ENCODE data around the gene GPR161. TPM values are rescaled to one million over a fixed set of nuclear protein-coding genes. Genes with fewer than 3 reads are reported as not detected.
"Not testable (repeated sequence)": the region's sequence is repeated elsewhere in the genome, so short reads cannot be mapped to it uniquely, and the experiment has no call there.

GPR161 gene
- total RNA-seq, 1 donor = 13.8 TPM

GRCh38 chr1:168155910-168156309 lies 19.2 kb upstream of the GPR161 start:
- Histone ChIP-seq H3K79me2 (ENCODE audit: insufficient read depth, low read length) (no peaks in the 10 kb centered on the region), H3K27ac (ENCODE audit: low read depth, low read length) (no peak overlapping the region), H3K36me3 (ENCODE audit: insufficient read depth, low read length) (no peaks in the 10 kb centered on the region), H2AFZ (ENCODE audit: low read length) (no peak overlapping the region), H3K4me2 (ENCODE audit: insufficient read depth, low read length) (no peak overlapping the region), H3K4me1 (ENCODE audit: insufficient read depth, low read length) (no peaks in the 10 kb centered on the region), H3K4me3 (ENCODE audit: insufficient read depth, low read length) (no peak overlapping the region), H4K20me1 (ENCODE audit: insufficient read depth, low read length) (no peaks in the 10 kb centered on the region), H3K27me3 (ENCODE audit: insufficient read depth, low read length) (no peaks in the 10 kb centered on the region), H3K9me3 (ENCODE audit: low read depth, low read length) (no peaks in the 10 kb centered on the region)
- no peak for TF ChIP-seq CTCF (IDR thresholded peaks at IDR 0.05; ENCODE audit: extremely low read depth, low read depth, low read length)
- DNase-seq (ENCODE audit: insufficient read length, low spot score, missing footprints) = no peak

- not testable (repeated sequence) for DNase-seq (ENCODE audit: insufficient read length, low spot score, missing footprints); H3K4me1 ChIP-seq (ENCODE audit: insufficient read depth, low read length); H3K27me3 ChIP-seq (ENCODE audit: insufficient read depth, low read length); H4K20me1 ChIP-seq (ENCODE audit: insufficient read depth, low read length); H3K36me3 ChIP-seq (ENCODE audit: insufficient read depth, low read length); H3K9me3 ChIP-seq (ENCODE audit: low read depth, low read length); H2AFZ ChIP-seq (ENCODE audit: low read length); H3K4me3 ChIP-seq (ENCODE audit: insufficient read depth, low read length); H3K79me2 ChIP-seq (ENCODE audit: insufficient read depth, low read length); H3K4me2 ChIP-seq (ENCODE audit: insufficient read depth, low read length); H3K27ac ChIP-seq (ENCODE audit: low read depth, low read length)
Observed at GRCh38 chr1:168154707-168155106, 18.0 kb upstream of the GPR161 start.

GRCh38 chr1:168151935-168152334 lies 15.2 kb upstream of the GPR161 start:
- H3K4me2 ChIP-seq (ENCODE audit: insufficient read depth, low read length) = no peak overlapping the region
- no peak overlapping the region for H3K4me3 ChIP-seq (ENCODE audit: insufficient read depth, low read length)
- DNase-seq (ENCODE audit: insufficient read length, low spot score, missing footprints) = no peak
- H3K79me2 ChIP-seq (ENCODE audit: insufficient read depth, low read length) = no peaks in the 10 kb centered on the region
- H3K36me3 ChIP-seq (ENCODE audit: insufficient read depth, low read length) = no peaks in the 10 kb centered on the region
- no peaks in the 10 kb centered on the region for H3K4me1 ChIP-seq (ENCODE audit: insufficient read depth, low read length)
- TF ChIP-seq CTCF (IDR thresholded peaks at IDR 0.05; ENCODE audit: extremely low read depth, low read depth, low read length) = no peak
- H3K9me3 ChIP-seq (ENCODE audit: low read depth, low read length) = no peaks in the 10 kb centered on the region
- H4K20me1 ChIP-seq (ENCODE audit: insufficient read depth, low read length) = no peaks in the 10 kb centered on the region
- no peak overlapping the region for H2AFZ ChIP-seq (ENCODE audit: low read length)
- H3K27me3 ChIP-seq (ENCODE audit: insufficient read depth, low read length) = no peaks in the 10 kb centered on the region
- no peak overlapping the region for H3K27ac ChIP-seq (ENCODE audit: low read depth, low read length)

GRCh38 chr1:168150283-168150682 lies 13.6 kb upstream of the GPR161 start:
- no peaks in the 10 kb centered on the region for H3K27me3 ChIP-seq (ENCODE audit: insufficient read depth, low read length)
- H3K4me1 ChIP-seq (ENCODE audit: insufficient read depth, low read length) = peaks cover 4% of the 10 kb centered on the region
- H3K79me2 ChIP-seq (ENCODE audit: insufficient read depth, low read length) = no peaks in the 10 kb centered on the region
- H2AFZ ChIP-seq (ENCODE audit: low read length) = no peak overlapping the region
- no peak overlapping the region for H3K4me3 ChIP-seq (ENCODE audit: insufficient read depth, low read length)
- H3K36me3 ChIP-seq (ENCODE audit: insufficient read depth, low read length) = no peaks in the 10 kb centered on the region
- no peak for DNase-seq (ENCODE audit: insufficient read length, low spot score, missing footprints)
- no peak for TF ChIP-seq CTCF (IDR thresholded peaks at IDR 0.05; ENCODE audit: extremely low read depth, low read depth, low read length)
- no peaks in the 10 kb centered on the region for H3K9me3 ChIP-seq (ENCODE audit: low read depth, low read length)
- H3K27ac ChIP-seq (ENCODE audit: low read depth, low read length) = no peak overlapping the region
- H3K4me2 ChIP-seq (ENCODE audit: insufficient read depth, low read length) = no peak overlapping the region
- H4K20me1 ChIP-seq (ENCODE audit: insufficient read depth, low read length) = no peaks in the 10 kb centered on the region

Data from osteoblast (primary cell).